ENCODE measurements around the gene UBE2G1. TPM values are rescaled to one million over a fixed set of nuclear protein-coding genes. Genes with fewer than 3 reads are reported as not detected.
"Not testable (repeated sequence)": the region's sequence is repeated elsewhere in the genome, so short reads cannot be mapped to it uniquely, and the experiment has no call there.

Gene UBE2G1
- total and polyA plus RNA-seq, 2 donors from 2014 or later: 26.7 to 50.9 TPM

GRCh38 chr17:4381690-4382671 lies 15.5 kb upstream of the UBE2G1 start:
- Histone ChIP-seq H3K9me3 (ENCODE audit: control insufficient read depth in 2 of 3, insufficient read depth in 1 of 3, low read length in 3 of 3) (no peaks in the 10 kb centered on the region), H3K27ac (ENCODE audit: low read depth in 2 of 2, low read length in 2 of 2) (no peak overlapping the region), H3K36me3 (ENCODE audit: control insufficient read depth in 2 of 3, insufficient read depth in 3 of 3, low read length in 3 of 3) (no peaks in the 10 kb centered on the region), H3K9ac (ENCODE audit: low read length in 3 of 3) (no peak overlapping the region), H3K4me3 (ENCODE audit: low read length in 3 of 3) (no peak overlapping the region), H3K4me1 (ENCODE audit: control insufficient read depth in 2 of 3, insufficient read depth in 2 of 3, low read depth in 1 of 3, low read length in 3 of 3) (no peaks in the 10 kb centered on the region), H3K27me3 (ENCODE audit: control insufficient read depth, insufficient read depth, low read length) (no peaks in the 10 kb centered on the region)
- DNase-seq (peak in 1 of 5 donors; percentile 29), FAIRE-seq (no peak)
- intact Hi-C loops (cut with DNase I): no loop called here
- no peak for TF ChIP-seq CTCF (IDR thresholded peaks at IDR 0.05; ENCODE audit: borderline replicate concordance, extremely low read depth, insufficient read depth)

- intact Hi-C loops (cut with DNase I): no loop called here
- no peaks in the 10 kb centered on the region for H3K27me3 ChIP-seq (ENCODE audit: control insufficient read depth, insufficient read depth, low read length)
- no peak overlapping the region for H3K9ac ChIP-seq (ENCODE audit: low read length in 3 of 3)
- no peaks in the 10 kb centered on the region for H3K36me3 ChIP-seq (ENCODE audit: control insufficient read depth in 2 of 3, insufficient read depth in 3 of 3, low read length in 3 of 3)
- H3K4me3 ChIP-seq (ENCODE audit: low read length in 3 of 3): no peak overlapping the region
- DNase-seq (no peak), FAIRE-seq (no peak)
- no peak overlapping the region for H3K27ac ChIP-seq (ENCODE audit: low read depth in 2 of 2, low read length in 2 of 2)
- no peaks in the 10 kb centered on the region for H3K4me1 ChIP-seq (ENCODE audit: control insufficient read depth in 2 of 3, insufficient read depth in 2 of 3, low read depth in 1 of 3, low read length in 3 of 3)
- H3K9me3 ChIP-seq (ENCODE audit: control insufficient read depth in 2 of 3, insufficient read depth in 1 of 3, low read length in 3 of 3): no peaks in the 10 kb centered on the region
- TF ChIP-seq CTCF (IDR thresholded peaks at IDR 0.05; ENCODE audit: borderline replicate concordance, extremely low read depth, insufficient read depth): no peak
Measured at GRCh38 chr17:4378626-4379025, 12.2 kb upstream of the UBE2G1 start.

GRCh38 chr17:4377247-4377646 lies 10.8 kb upstream of the UBE2G1 start:
- peak in 1 of 5 donors; percentile 24 for DNase-seq
- FAIRE-seq; H3K9ac ChIP-seq (ENCODE audit: low read length in 3 of 3); H3K9me3 ChIP-seq (ENCODE audit: control insufficient read depth in 2 of 3, insufficient read depth in 1 of 3, low read length in 3 of 3); intact Hi-C loops (cut with DNase I); H3K36me3 ChIP-seq (ENCODE audit: control insufficient read depth in 2 of 3, insufficient read depth in 3 of 3, low read length in 3 of 3); H3K4me3 ChIP-seq (ENCODE audit: low read length in 3 of 3); H3K27me3 ChIP-seq (ENCODE audit: control insufficient read depth, insufficient read depth, low read length); H3K4me1 ChIP-seq (ENCODE audit: control insufficient read depth in 2 of 3, insufficient read depth in 2 of 3, low read depth in 1 of 3, low read length in 3 of 3); H3K27ac ChIP-seq (ENCODE audit: low read depth in 2 of 2, low read length in 2 of 2): not testable (repeated sequence)

GRCh38 chr17:4375796-4376440 lies 9.4 kb upstream of the UBE2G1 start:
- not testable (repeated sequence) for H3K27me3 ChIP-seq (ENCODE audit: control insufficient read depth, insufficient read depth, low read length); FAIRE-seq; H3K27ac ChIP-seq (ENCODE audit: low read depth in 2 of 2, low read length in 2 of 2)

More at GRCh38 chr17:4375796-4376440, 9.4 kb upstream of the UBE2G1 start:
- H3K4me3 ChIP-seq (ENCODE audit: low read length in 3 of 3); intact Hi-C loops (cut with DNase I); H3K9me3 ChIP-seq (ENCODE audit: control insufficient read depth in 2 of 3, insufficient read depth in 1 of 3, low read length in 3 of 3); H3K9ac ChIP-seq (ENCODE audit: low read length in 3 of 3); H3K36me3 ChIP-seq (ENCODE audit: control insufficient read depth in 2 of 3, insufficient read depth in 3 of 3, low read length in 3 of 3); H3K4me1 ChIP-seq (ENCODE audit: control insufficient read depth in 2 of 3, insufficient read depth in 2 of 3, low read depth in 1 of 3, low read length in 3 of 3): not testable (repeated sequence)
- DNase-seq: peak in 1 of 5 donors; percentile 32
